Keratinocyte (primary cell): Measurements from ENCODE around the gene GRIK4. TPM values are rescaled to one million over a fixed set of nuclear protein-coding genes. Genes with fewer than 3 reads are reported as not detected.

ENCODE experiments used
- DNase-seq: peaks from one replicate; pipeline ENCODE4 v3.0.0-alpha.2; 2011; ENCODE audit warnings: low read depth, missing footprints, low spot score
- FAIRE-seq: peaks from 2 replicates; lab custom pipeline; 2011; peaks lifted over from hg19 to GRCh38; lab: Jason Lieb, UNC
- H2AFZ ChIP-seq: 2 replicates; pipeline ENCODE4 v1.6.0; 2012; ENCODE audit warnings: low read length, control low read depth, inconsistent platforms; ENCODE audit not compliant: control insufficient read depth
- H3K27ac ChIP-seq: 2 replicates; pipeline ENCODE4 v1.5.1; 2011; ENCODE audit warnings: low read length; ENCODE audit not compliant: control insufficient read depth, insufficient read depth
- H3K27me3 ChIP-seq: 3 replicates; pipeline ENCODE4 v1.6.0; 2011; ENCODE audit warnings: low read length; ENCODE audit not compliant: control insufficient read depth, insufficient read depth; ENCODE audit errors: extremely low read depth
- H3K36me3 ChIP-seq, 2 experiments: 2 replicates in 1 of 2; 3 replicates in 1 of 2; pipeline ENCODE4 v1.5.1; 2011; ENCODE audit warnings: low read length in 2 of 2, mild to moderate bottlenecking in 1 of 2; ENCODE audit not compliant: control insufficient read depth in 2 of 2, insufficient read depth in 2 of 2; ENCODE audit errors: extremely low read depth in 1 of 2
- H3K4me1 ChIP-seq: 3 replicates; pipeline ENCODE4 v1.5.1; 2011; ENCODE audit warnings: low read length; ENCODE audit not compliant: control insufficient read depth, insufficient read depth; ENCODE audit errors: extremely low read depth
- H3K4me2 ChIP-seq: 3 replicates; pipeline ENCODE4 v1.6.0; 2011; ENCODE audit warnings: low read depth, low read length; ENCODE audit not compliant: control insufficient read depth, insufficient read depth; ENCODE audit errors: extremely low read depth
- H3K4me3 ChIP-seq, 3 experiments: fragments of 200-600 bp in 1 of 3; sonication (generic) in 1 of 3; 2 replicates in 2 of 3; 3 replicates in 1 of 3; pipeline ENCODE4 v1.5.1; 2011 to 2016; ENCODE audit warnings: low read length in 3 of 3, mild to moderate bottlenecking in 3 of 3, control low read depth in 2 of 3, inconsistent platforms in 1 of 3, low read depth in 1 of 3, mixed read lengths in 1 of 3, mixed run types in 1 of 3, moderate library complexity in 1 of 3; ENCODE audit not compliant: control insufficient read depth in 2 of 3, insufficient read depth in 2 of 3; ENCODE audit errors: extremely low read depth in 1 of 3
- H3K79me2 ChIP-seq: 2 replicates; pipeline ENCODE4 v1.6.0; 2012; ENCODE audit warnings: low read length; ENCODE audit not compliant: control insufficient read depth, insufficient read depth
- H3K9ac ChIP-seq: 3 replicates; pipeline ENCODE4 v1.6.0; 2011; ENCODE audit warnings: low read length; ENCODE audit not compliant: control insufficient read depth, insufficient read depth; ENCODE audit errors: extremely low read depth
- H3K9me1 ChIP-seq: 3 replicates; pipeline ENCODE4 v1.6.0; 2011; ENCODE audit warnings: low read length; ENCODE audit not compliant: control insufficient read depth, insufficient read depth; ENCODE audit errors: extremely low read depth
- H3K9me3 ChIP-seq: 2 replicates; pipeline ENCODE4 v1.5.1; 2012; ENCODE audit warnings: low read depth, low read length; ENCODE audit not compliant: control insufficient read depth
- H4K20me1 ChIP-seq: 3 replicates; pipeline ENCODE4 v1.6.0; 2011; ENCODE audit warnings: low read length; ENCODE audit not compliant: control insufficient read depth, insufficient read depth; ENCODE audit errors: extremely low read depth
- CTCF ChIP-seq, 3 experiments: IDR thresholded peaks in 1 of 3; conservative IDR thresholded peaks in 1 of 3; optimal IDR thresholded peaks in 1 of 3; 2 replicates in 2 of 3; 3 replicates in 1 of 3; pipeline versions ENCODE3 to v1.5.1; 2011; ENCODE audit warnings: low read length in 3 of 3, mild to moderate bottlenecking in 3 of 3, moderate library complexity in 2 of 3, control low read depth in 1 of 3, inconsistent platforms in 1 of 3; ENCODE audit not compliant: insufficient read depth in 2 of 3; ENCODE audit errors: extremely low read depth in 1 of 3
- EZH2 ChIP-seq: IDR thresholded peaks from one replicate; pipeline ENCODE4 v1.6.1; 2012; ENCODE audit warnings: inconsistent platforms, mild to moderate bottlenecking, low read length, moderate library complexity
- dilution Hi-C: fragments of 300-500 bp; cut with MboI; formaldehyde crosslinking; loops from one replicate; pipeline ENCODE4 v1.7.0; 2020; ENCODE audit warnings: low sequenced_read_pairs; ENCODE audit not compliant: extremely low pct_ligation_motif_present
- polyA plus RNA-seq, 5 experiments: library from polyadenylated mRNA; depleted of rRNA in 3 of 5; stranded (reverse) in 3 of 5; stranded (forward) in 1 of 5; unstranded in 1 of 5; fragments of >200 nt; gene quantifications; 1 replicate in 1 of 5; 2 replicates in 3 of 5; 3 replicates in 1 of 5; pipeline versions ENCODE4 v1.2.1 to v1.2.3, GENCODE V29; 2011 to 2012; ENCODE audit warnings: missing spikeins in 2 of 5, low read depth in 1 of 5, low replicate concordance in 1 of 5

GRIK4 gene
- polyA plus RNA-seq, 1 donor (not counting 4 experiments of a cell fraction or from before 2014, with no cell fraction given), result not detected

DNA sequence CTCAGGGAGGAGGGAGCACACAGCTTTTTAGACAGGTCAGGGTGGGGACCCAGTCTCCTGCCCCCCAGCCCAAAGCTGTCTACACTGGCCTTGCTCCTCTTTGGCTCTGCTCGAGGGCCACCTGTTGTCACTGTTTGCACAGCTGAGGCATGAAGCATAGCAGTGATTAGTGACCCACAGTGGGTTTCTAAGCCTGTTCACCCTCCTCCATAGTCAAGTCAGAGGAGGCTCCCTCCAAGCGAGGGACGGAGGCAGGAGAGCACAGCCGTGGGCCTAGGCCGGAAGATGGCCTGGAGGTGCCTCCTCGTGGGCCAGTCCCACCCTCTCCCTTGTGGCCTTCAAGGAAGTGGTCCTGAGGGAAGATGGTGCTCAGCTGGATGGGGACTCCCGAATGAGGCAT, 241.1 kb downstream of the GRIK4 start:
- TF ChIP-seq EZH2 (no peak), CTCF (optimal IDR thresholded peaks at IDR 0.05 in 1 of 3, IDR thresholded peaks at IDR 0.05 in 1 of 3, conservative IDR thresholded peaks at IDR 0.05 in 1 of 3; ENCODE audit: extremely low read depth in 1 of 3, insufficient read depth in 2 of 3, low read length in 3 of 3) (no peak)
- no peaks in the 10 kb centered on the region for H4K20me1 ChIP-seq
- dilution Hi-C loops, result no loop called here
- H3K27ac ChIP-seq, result no peak overlapping the region
- peaks cover 18% of the 10 kb centered on the region for H3K27me3 ChIP-seq
- no peaks in the 10 kb centered on the region for H3K9me1 ChIP-seq
- DNase-seq (no peak), FAIRE-seq (no peak)
- H3K9ac ChIP-seq, result no peak overlapping the region
- no peak overlapping the region for H3K4me3 ChIP-seq
- H2AFZ ChIP-seq, result no peak overlapping the region
- H3K79me2 ChIP-seq, result no peaks in the 10 kb centered on the region
- H3K9me3 ChIP-seq, result no peaks in the 10 kb centered on the region
- no peak overlapping the region for H3K4me2 ChIP-seq
- peaks cover 8% of the 10 kb centered on the region for H3K4me1 ChIP-seq
- no peaks in the 10 kb centered on the region for H3K36me3 ChIP-seq

DNA sequence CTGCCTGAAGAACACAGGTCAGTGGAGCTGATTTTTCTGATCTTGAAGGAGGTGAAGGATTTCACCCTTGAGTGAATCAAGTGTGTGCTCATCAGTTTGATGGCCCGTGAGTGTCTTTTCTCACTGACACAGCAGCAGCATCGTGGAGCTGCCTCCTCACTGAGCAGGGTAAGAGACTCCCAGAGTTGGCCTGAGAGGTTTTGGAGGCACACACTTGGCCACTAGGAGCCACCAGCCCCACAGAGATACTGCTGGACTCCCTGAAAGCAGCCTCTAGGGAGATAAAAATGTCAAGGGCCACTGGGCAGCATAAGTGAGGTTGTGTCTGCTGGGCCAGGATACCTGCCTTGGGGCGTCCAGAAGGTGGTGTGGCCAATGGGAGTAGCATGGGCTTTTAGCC, 245.4 kb downstream of the GRIK4 start:
- no peak overlapping the region for H3K4me2 ChIP-seq
- no peaks in the 10 kb centered on the region for H3K9me3 ChIP-seq
- FAIRE-seq, result no peak
- H3K79me2 ChIP-seq, result no peaks in the 10 kb centered on the region
- no peak overlapping the region for H3K27ac ChIP-seq
- TF ChIP-seq CTCF (optimal IDR thresholded peaks at IDR 0.05 in 1 of 3, IDR thresholded peaks at IDR 0.05 in 1 of 3, conservative IDR thresholded peaks at IDR 0.05 in 1 of 3; ENCODE audit: extremely low read depth in 1 of 3, insufficient read depth in 2 of 3, low read length in 3 of 3) (peak in 1 of 3 experiments; percentile 1), EZH2 (no peak)
- no peaks in the 10 kb centered on the region for H4K20me1 ChIP-seq
- H3K36me3 ChIP-seq, result no peaks in the 10 kb centered on the region
- H3K9me1 ChIP-seq, result no peaks in the 10 kb centered on the region
- dilution Hi-C loops, result no loop called here
- no peak overlapping the region for H3K9ac ChIP-seq
- H3K4me3 ChIP-seq, result no peak overlapping the region
- no peak overlapping the region for H2AFZ ChIP-seq
- DNase-seq, result no peak
- peaks cover 7% of the 10 kb centered on the region for H3K27me3 ChIP-seq
- H3K4me1 ChIP-seq, result no peaks in the 10 kb centered on the region
